ENCODE results near the gene CLINT1. TPM values are rescaled to one million over a fixed set of nuclear protein-coding genes. Genes with fewer than 3 reads are reported as not detected.
A peak's percentile ranks its signal among the peaks of the same experiment; 100 is the strongest.

CLINT1 gene
- total and polyA plus RNA-seq, 2 of the 4 experiments (the other 2 are of a cell fraction) = 144 to 146 TPM

- no peak overlapping the region for H3K4me3 ChIP-seq (ENCODE audit: insufficient read depth, low read depth, low read length)
- no peak overlapping the region for H3K9ac ChIP-seq (ENCODE audit: low read depth, low read length)
- no peak overlapping the region for H4K91ac ChIP-seq (ENCODE audit: insufficient read depth, low read depth, low read length)
- DNase-seq (peak; percentile 6), ATAC-seq (ENCODE audit: low read depth) (no peak)
- H4K5ac ChIP-seq (ENCODE audit: low read depth, low read length) = no peak overlapping the region
- BruUV-seq (replicated peaks) = no TSS peak
- ChIA-PET POLR2A (ENCODE audit: unreplicated experiment) (no interaction called here), CTCF (no interaction called here)
- no peaks in the 10 kb centered on the region for H4K20me1 ChIP-seq (ENCODE audit: insufficient read depth, low read length)
- no peaks in the 10 kb centered on the region for H3K9me3 ChIP-seq (ENCODE audit: control insufficient read depth, insufficient read depth, low read length)
- H2BK15ac ChIP-seq (ENCODE audit: low read depth, low read length) = no peak overlapping the region
- H3K36me3 ChIP-seq (ENCODE audit: control insufficient read depth, insufficient read depth, low read length) = no peaks in the 10 kb centered on the region
- H3K56ac ChIP-seq (ENCODE audit: extremely low read depth, insufficient read depth, low read length) = no peak overlapping the region
- H3K4me1 ChIP-seq (ENCODE audit: control insufficient read depth, insufficient read depth, low read length) = no peaks in the 10 kb centered on the region
- intact Hi-C loops (cut with micrococcal nuclease) = no loop called here
- no peak overlapping the region for H3K4ac ChIP-seq (ENCODE audit: low read depth, low read length)
- no peak overlapping the region for H4K8ac ChIP-seq (ENCODE audit: low read depth in 2 of 2, low read length in 2 of 2)
- H3K79me1 ChIP-seq (ENCODE audit: low read depth in 1 of 2, low read length in 2 of 2) = no peaks in the 10 kb centered on the region
- no peak overlapping the region for H2AK9ac ChIP-seq (replicated peaks; ENCODE audit: low read depth, low read length, poor library complexity)
- H3K18ac ChIP-seq (ENCODE audit: low read depth, low read length) = no peak overlapping the region
- H2BK20ac ChIP-seq (ENCODE audit: low read depth, low read length) = no peak overlapping the region
- H3K27me3 ChIP-seq (ENCODE audit: control insufficient read depth, insufficient read depth, low read length) = 0 out of 2 replicates have a peak, but pooled peaks cover 1% of the 10 kb centered on the region
- dilution Hi-C loops (cut with HindIII; ENCODE audit: low sequenced_read_pairs, unreplicated experiment) = no loop called here
- no peak overlapping the region for H2AK5ac ChIP-seq (ENCODE audit: low read depth, low read length)
- H3K4me2 ChIP-seq (ENCODE audit: low read depth, low read length) = no peak overlapping the region
- H2BK120ac ChIP-seq (ENCODE audit: low read depth, low read length) = no peak overlapping the region
- no peak overlapping the region for H3K23ac ChIP-seq (ENCODE audit: low read depth, low read length)
- TF ChIP-seq CEBPB (IDR thresholded peaks at IDR 0.05; ENCODE audit: low read depth, low read length) = no peak
- TF ChIP-seq, protein P1, sequence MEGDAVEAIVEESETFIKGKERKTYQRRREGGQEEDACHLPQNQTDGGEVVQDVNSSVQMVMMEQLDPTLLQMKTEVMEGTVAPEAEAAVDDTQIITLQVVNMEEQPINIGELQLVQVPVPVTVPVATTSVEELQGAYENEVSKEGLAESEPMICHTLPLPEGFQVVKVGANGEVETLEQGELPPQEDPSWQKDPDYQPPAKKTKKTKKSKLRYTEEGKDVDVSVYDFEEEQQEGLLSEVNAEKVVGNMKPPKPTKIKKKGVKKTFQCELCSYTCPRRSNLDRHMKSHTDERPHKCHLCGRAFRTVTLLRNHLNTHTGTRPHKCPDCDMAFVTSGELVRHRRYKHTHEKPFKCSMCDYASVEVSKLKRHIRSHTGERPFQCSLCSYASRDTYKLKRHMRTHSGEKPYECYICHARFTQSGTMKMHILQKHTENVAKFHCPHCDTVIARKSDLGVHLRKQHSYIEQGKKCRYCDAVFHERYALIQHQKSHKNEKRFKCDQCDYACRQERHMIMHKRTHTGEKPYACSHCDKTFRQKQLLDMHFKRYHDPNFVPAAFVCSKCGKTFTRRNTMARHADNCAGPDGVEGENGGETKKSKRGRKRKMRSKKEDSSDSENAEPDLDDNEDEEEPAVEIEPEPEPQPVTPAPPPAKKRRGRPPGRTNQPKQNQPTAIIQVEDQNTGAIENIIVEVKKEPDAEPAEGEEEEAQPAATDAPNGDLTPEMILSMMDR (conservative IDR thresholded peaks at IDR 0.05; ENCODE audit: low read depth, low read length) = no peak
- no peak for TF ChIP-seq USF2 (IDR thresholded peaks at IDR 0.05; ENCODE audit: low read depth, low read length)
- TF ChIP-seq NFE2L2 (IDR thresholded peaks at IDR 0.05; ENCODE audit: low read depth, low read length) = no peak
- no peak for TF ChIP-seq RAD21 (IDR thresholded peaks at IDR 0.05; ENCODE audit: low read length)
- no peak for TF ChIP-seq SMC3 (IDR thresholded peaks at IDR 0.05; ENCODE audit: low read depth, low read length)
- no peak for TF ChIP-seq FOS (IDR thresholded peaks at IDR 0.05; ENCODE audit: low read depth, low read length)
- no peak for TF ChIP-seq POLR2A (IDR thresholded peaks at IDR 0.05; ENCODE audit: low read depth, low read length)
- no peak for TF ChIP-seq RFX5 (IDR thresholded peaks at IDR 0.05; ENCODE audit: low read depth, low read length)
- TF ChIP-seq MAZ (IDR thresholded peaks at IDR 0.05; ENCODE audit: borderline replicate concordance, low read depth, low read length) = no peak
- no peak for TF ChIP-seq BHLHE40 (IDR thresholded peaks at IDR 0.05; ENCODE audit: low read depth, low read length)
- TF ChIP-seq RCOR1 (IDR thresholded peaks at IDR 0.05; ENCODE audit: insufficient replicate concordance, low read length) = no peak
- no peak for TF ChIP-seq MAFK (IDR thresholded peaks at IDR 0.05; ENCODE audit: low read depth, low read length)
- no peak for TF ChIP-seq CHD1 (IDR thresholded peaks at IDR 0.05; ENCODE audit: low read depth, low read length)
- no peak for TF ChIP-seq ELK1 (IDR thresholded peaks at IDR 0.05; ENCODE audit: borderline replicate concordance, low read depth, low read length)
- TF ChIP-seq MXI1 (IDR thresholded peaks at IDR 0.05; ENCODE audit: borderline replicate concordance, low read depth, low read length) = no peak
- in situ Hi-C loops (cut with MboI; ENCODE audit: low sequenced_read_pairs) = no loop called here
- no CpG with 5 or more reads among the region's 2 CpGs for WGBS, 2 experiments (ENCODE audit: extremely low coverage in 2 of 2, insufficient read length in 1 of 2)
- H3K9me1 ChIP-seq (ENCODE audit: insufficient read depth, low read length) = no peaks in the 10 kb centered on the region
- H3K14ac ChIP-seq (replicated peaks; ENCODE audit: low read depth, low read length) = no peak overlapping the region
- H3K27ac ChIP-seq (ENCODE audit: insufficient read depth, low read length) = no peak overlapping the region
- no peak overlapping the region for H2AFZ ChIP-seq (replicated peaks; ENCODE audit: low read length, poor library complexity)
- H2BK5ac ChIP-seq (ENCODE audit: low read depth, low read length, poor library complexity, severe bottlenecking) = no peak overlapping the region
These were observed 32.1 kb upstream of the CLINT1 start for GRCh38 chr5:157890836-157891597.

Data from IMR-90 (cell line).